Ureter (tissue), 1 donor: ENCODE data around the gene TET3. TPM values are rescaled to one million over a fixed set of nuclear protein-coding genes. Genes with fewer than 3 reads are reported as not detected.

ENCODE experiments used
- DNase-seq: peaks from one replicate; pipeline ENCODE4 v3.0.0-alpha.2; 2020; ENCODE audit warnings: low spot score
- total RNA-seq: library from RNA; stranded (reverse); gene quantifications from one replicate; pipeline ENCODE4 v1.2.4, GENCODE V29; 2023
- donor health status: DM: yes; HTN: yes; CAD: no.

TET3 gene
- total RNA-seq, 1 donor from 2014 or later, result 28.7 TPM

GRCh38 chr2:73964223-73964622 is 20.5 kb upstream of the TET3 start:
- no peak for DNase-seq

GRCh38 chr2:73965053-73965452 is 19.7 kb upstream of the TET3 start:
- no peak for DNase-seq

- DNase-seq, result no peak
Observed at GRCh38 chr2:73968357-73968937, 16.3 kb upstream of the TET3 start.

GRCh38 chr2:73969356-73969755 is 15.4 kb upstream of the TET3 start:
- DNase-seq, result no peak

- DNase-seq, result no peak
Observed at GRCh38 chr2:73970141-73970803, 14.4 kb upstream of the TET3 start.

GRCh38 chr2:73970850-73971471 is 13.7 kb upstream of the TET3 start:
- DNase-seq, result no peak

- DNase-seq, result no peak
Observed at GRCh38 chr2:73971722-73972121, 13.0 kb upstream of the TET3 start.

GRCh38 chr2:73972846-73973245 is 11.9 kb upstream of the TET3 start:
- DNase-seq, result no peak

GRCh38 chr2:73975731-73976130 is 9.0 kb upstream of the TET3 start:
- no peak for DNase-seq

GRCh38 chr2:73976803-73977202 is 7.9 kb upstream of the TET3 start:
- no peak for DNase-seq

- no peak for DNase-seq
Observed at GRCh38 chr2:73977466-73977865, 7.2 kb upstream of the TET3 start.

- no peak for DNase-seq
Observed at GRCh38 chr2:73979021-73979420, 5.7 kb upstream of the TET3 start.

- DNase-seq, result no peak
Observed at GRCh38 chr2:73979686-73980085, 5.0 kb upstream of the TET3 start.

- no peak for DNase-seq
Observed at GRCh38 chr2:73980566-73980965, 4.1 kb upstream of the TET3 start.

GRCh38 chr2:73981081-73982001 is 3.4 kb upstream of the TET3 start:
- no peak for DNase-seq

- no peak for DNase-seq
Observed at GRCh38 chr2:73982140-73982617, 2.5 kb upstream of the TET3 start.

GRCh38 chr2:73983322-73984202 is 1.1 kb upstream of the TET3 start:
- DNase-seq, result peak; percentile 94

GRCh38 chr2:73984922-73985307 is 205 bp downstream of the TET3 start:
- DNase-seq, result peak; percentile 65

- no peak for DNase-seq
Observed at GRCh38 chr2:73985308-73986084, 786 bp downstream of the TET3 start.

GRCh38 chr2:73986085-73986681 is 1.5 kb downstream of the TET3 start:
- DNase-seq, result no peak
